HL-60 (cell line): Measurements from ENCODE around the gene SHKBP1.
"Not testable (repeated sequence)": the region's sequence is repeated elsewhere in the genome, so short reads cannot be mapped to it uniquely, and the experiment has no call there.

Source experiments
- DNase-seq, 2 experiments: peaks; one replicate each; pipeline ENCODE4 v3.0.0-alpha.2; 2010 to 2020; ENCODE audit warnings: low read depth in 1 of 2, low spot score in 1 of 2
- H3K27ac ChIP-seq: fragments of 250-450 bp; sonication (Bioruptor Pico); replicated peaks from 2 replicates; pipeline ENCODE4 v1.5.1; 2020; ENCODE audit warnings: mild to moderate bottlenecking, moderate library complexity
- H3K27me3 ChIP-seq: fragments of 250-450 bp; sonication (Bioruptor Pico); 2 replicates; pipeline ENCODE4 v1.5.1; 2021; ENCODE audit warnings: mild to moderate bottlenecking, moderate library complexity; ENCODE audit not compliant: insufficient read depth, poor library complexity, severe bottlenecking
- H3K4me3 ChIP-seq: replicated peaks from 2 replicates; pipeline ENCODE4 v1.5.1; 2011; ENCODE audit warnings: mild to moderate bottlenecking, control low read depth, low read length; ENCODE audit not compliant: insufficient read depth
- GABPA ChIP-seq: IDR thresholded peaks from 2 replicates; pipeline ENCODE4 v1.6.1; 2012; ENCODE audit warnings: low read depth
- POLR2AphosphoS5 ChIP-seq: IDR thresholded peaks from 2 replicates; pipeline ENCODE4 v1.6.1; 2012; ENCODE audit warnings: low read depth
- SPI1 ChIP-seq: IDR thresholded peaks from 2 replicates; pipeline ENCODE4 v1.6.1; 2012; ENCODE audit warnings: low read depth, mild to moderate bottlenecking, borderline replicate concordance
- TF ChIP-seq, protein P1 (sequence below): IDR thresholded peaks from 2 replicates; pipeline ENCODE4 v1.6.1; 2012; ENCODE audit warnings: low read depth; ENCODE audit not compliant: insufficient replicate concordance
- TF ChIP-seq, protein P2 (sequence below): IDR thresholded peaks from one replicate; pipeline ENCODE4 v1.5.1; 2011; ENCODE audit warnings: low read length, control low read depth, inconsistent platforms; ENCODE audit not compliant: insufficient read depth

The SHKBP1 gene

DNA sequence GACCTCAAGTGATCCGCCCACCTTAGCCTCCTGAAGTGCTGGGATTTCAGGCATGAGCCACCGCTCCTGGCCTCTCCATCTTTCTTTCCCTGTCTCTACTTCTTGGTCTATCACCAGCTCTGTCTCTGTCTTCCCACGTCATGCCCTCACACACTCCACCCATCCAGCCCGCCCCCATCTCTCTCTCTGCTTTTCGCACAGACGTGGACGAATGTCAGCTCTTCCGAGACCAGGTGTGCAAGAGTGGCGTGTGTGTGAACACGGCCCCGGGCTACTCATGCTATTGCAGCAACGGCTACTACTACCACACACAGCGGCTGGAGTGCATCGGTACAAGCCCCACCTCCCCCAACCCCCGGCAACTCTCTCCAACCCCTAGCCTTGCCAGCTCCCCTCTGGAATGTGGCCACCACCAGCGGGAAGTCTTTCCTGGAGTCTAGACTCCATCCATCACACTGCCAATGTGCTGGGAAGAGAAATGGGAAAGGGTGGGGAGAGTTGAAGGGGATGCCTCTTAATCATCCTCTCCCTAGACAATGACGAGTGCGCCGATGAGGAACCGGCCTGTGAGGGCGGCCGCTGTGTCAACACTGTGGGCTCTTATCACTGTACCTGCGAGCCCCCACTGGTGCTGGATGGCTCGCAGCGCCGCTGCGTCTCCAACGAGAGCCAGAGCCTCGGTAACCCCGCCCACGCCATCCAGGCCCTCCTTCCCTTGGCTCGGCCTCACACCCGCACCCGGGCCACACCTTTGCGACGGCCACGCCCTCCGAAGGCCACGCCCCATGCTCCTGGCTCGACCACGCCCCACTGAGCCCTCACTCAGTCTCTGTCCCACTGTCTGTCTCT is 47.0 kb downstream of the SHKBP1 start:
- Histone ChIP-seq H3K27me3 (no peaks in the 10 kb centered on the region), H3K4me3 (no peak overlapping the region), H3K27ac (no peak overlapping the region)
- TF ChIP-seq, protein P1, sequence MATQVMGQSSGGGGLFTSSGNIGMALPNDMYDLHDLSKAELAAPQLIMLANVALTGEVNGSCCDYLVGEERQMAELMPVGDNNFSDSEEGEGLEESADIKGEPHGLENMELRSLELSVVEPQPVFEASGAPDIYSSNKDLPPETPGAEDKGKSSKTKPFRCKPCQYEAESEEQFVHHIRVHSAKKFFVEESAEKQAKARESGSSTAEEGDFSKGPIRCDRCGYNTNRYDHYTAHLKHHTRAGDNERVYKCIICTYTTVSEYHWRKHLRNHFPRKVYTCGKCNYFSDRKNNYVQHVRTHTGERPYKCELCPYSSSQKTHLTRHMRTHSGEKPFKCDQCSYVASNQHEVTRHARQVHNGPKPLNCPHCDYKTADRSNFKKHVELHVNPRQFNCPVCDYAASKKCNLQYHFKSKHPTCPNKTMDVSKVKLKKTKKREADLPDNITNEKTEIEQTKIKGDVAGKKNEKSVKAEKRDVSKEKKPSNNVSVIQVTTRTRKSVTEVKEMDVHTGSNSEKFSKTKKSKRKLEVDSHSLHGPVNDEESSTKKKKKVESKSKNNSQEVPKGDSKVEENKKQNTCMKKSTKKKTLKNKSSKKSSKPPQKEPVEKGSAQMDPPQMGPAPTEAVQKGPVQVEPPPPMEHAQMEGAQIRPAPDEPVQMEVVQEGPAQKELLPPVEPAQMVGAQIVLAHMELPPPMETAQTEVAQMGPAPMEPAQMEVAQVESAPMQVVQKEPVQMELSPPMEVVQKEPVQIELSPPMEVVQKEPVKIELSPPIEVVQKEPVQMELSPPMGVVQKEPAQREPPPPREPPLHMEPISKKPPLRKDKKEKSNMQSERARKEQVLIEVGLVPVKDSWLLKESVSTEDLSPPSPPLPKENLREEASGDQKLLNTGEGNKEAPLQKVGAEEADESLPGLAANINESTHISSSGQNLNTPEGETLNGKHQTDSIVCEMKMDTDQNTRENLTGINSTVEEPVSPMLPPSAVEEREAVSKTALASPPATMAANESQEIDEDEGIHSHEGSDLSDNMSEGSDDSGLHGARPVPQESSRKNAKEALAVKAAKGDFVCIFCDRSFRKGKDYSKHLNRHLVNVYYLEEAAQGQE: no peak
- TF ChIP-seq SPI1: no peak
- no peak for TF ChIP-seq POLR2AphosphoS5
- TF ChIP-seq GABPA: no peak
- TF ChIP-seq, protein P2, sequence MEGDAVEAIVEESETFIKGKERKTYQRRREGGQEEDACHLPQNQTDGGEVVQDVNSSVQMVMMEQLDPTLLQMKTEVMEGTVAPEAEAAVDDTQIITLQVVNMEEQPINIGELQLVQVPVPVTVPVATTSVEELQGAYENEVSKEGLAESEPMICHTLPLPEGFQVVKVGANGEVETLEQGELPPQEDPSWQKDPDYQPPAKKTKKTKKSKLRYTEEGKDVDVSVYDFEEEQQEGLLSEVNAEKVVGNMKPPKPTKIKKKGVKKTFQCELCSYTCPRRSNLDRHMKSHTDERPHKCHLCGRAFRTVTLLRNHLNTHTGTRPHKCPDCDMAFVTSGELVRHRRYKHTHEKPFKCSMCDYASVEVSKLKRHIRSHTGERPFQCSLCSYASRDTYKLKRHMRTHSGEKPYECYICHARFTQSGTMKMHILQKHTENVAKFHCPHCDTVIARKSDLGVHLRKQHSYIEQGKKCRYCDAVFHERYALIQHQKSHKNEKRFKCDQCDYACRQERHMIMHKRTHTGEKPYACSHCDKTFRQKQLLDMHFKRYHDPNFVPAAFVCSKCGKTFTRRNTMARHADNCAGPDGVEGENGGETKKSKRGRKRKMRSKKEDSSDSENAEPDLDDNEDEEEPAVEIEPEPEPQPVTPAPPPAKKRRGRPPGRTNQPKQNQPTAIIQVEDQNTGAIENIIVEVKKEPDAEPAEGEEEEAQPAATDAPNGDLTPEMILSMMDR: no peak
- DNase-seq: no peak

DNA sequence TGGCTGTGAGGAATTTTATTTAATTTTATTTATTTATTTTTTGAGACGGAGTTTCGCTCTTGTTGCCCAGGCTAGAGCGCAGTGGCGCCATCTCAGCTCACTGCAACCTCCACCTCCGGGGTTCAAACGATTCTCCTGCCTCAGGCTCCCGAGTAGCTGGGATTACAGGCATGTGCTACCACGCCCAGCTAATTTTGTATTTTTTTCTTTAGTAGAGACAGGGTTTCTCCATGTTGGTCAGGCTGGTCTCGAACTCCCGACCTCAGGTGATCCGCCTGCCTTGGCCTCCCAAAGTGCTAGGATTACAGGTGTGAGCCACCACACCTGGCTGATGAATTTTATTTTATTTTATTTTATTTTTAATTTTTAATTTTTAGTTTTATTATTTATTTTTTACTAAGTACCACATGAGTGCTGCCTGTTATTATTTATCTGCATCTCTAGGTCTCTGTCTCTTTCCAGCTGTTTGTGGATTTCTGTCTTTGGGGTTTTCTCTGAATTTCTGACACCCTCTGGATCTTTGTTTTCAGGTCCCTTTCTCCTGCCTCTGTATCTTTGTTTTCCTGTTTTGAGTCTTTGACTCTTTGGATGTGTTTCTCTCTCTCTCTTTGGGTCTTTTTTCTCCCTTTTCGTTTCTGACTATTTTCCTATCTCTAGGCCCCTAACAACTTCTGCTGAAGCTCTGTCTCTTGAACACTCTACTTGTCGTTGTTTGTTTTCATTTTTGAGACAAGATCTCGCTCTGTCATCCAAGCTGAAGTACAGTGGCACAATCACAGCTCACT is 47.9 kb downstream of the SHKBP1 start:
- H3K27ac ChIP-seq, DNase-seq, H3K27me3 ChIP-seq, H3K4me3 ChIP-seq: not testable (repeated sequence)

DNA sequence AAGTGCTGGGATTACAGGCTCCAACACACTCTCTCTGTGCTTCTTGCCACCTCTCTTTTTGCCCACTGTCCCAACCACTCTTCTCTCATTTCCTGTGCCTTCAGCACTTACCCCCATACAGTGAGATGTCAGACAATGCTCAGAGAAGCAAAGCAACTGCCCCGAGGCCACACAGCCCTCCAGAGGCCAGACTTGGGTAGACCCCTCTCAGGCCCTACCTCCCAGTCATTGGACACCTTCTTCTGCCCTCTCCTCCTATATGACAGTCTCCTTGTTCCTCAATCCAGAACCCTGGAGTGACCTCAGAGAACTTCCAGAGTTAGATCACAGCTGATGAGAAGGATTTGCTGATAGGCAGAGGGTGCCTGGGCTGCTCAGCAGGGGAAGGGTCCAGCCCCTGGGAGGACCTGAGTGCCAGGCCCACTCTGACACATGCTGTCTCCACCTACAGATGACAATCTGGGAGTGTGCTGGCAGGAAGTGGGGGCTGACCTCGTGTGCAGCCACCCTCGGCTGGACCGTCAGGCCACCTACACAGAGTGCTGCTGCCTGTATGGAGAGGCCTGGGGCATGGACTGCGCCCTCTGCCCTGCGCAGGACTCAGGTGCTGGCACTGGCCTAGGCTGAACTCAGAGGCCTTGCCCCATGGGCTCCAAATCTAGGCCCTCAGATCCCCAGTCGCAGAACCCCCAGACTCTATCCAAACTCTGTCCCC is 48.9 kb downstream of the SHKBP1 start:
- DNase-seq: no peak
- no peak overlapping the region for H3K27ac ChIP-seq
- TF ChIP-seq GABPA: no peak
- TF ChIP-seq, protein P2: no peak

DNA sequence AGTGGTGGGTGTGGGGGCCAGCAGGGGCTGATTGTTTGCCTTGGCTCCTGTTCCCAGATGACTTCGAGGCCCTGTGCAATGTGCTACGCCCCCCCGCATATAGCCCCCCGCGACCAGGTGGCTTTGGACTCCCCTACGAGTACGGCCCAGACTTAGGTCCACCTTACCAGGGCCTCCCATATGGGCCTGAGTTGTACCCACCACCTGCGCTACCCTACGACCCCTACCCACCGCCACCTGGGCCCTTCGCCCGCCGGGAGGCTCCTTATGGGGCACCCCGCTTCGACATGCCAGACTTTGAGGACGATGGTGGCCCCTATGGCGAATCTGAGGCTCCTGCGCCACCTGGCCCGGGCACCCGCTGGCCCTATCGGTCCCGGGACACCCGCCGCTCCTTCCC is 50.2 kb downstream of the SHKBP1 start:
- Histone ChIP-seq H3K4me3 (no peak overlapping the region), H3K27ac (no peak overlapping the region), H3K27me3 (no peaks in the 10 kb centered on the region)
- TF ChIP-seq SPI1: no peak
- TF ChIP-seq GABPA: no peak
- TF ChIP-seq, protein P1: no peak
- no peak for TF ChIP-seq POLR2AphosphoS5
- TF ChIP-seq, protein P2: no peak
- DNase-seq: no peak

More for the DNA sequence above, 48.9 kb downstream of the SHKBP1 start:
- Histone ChIP-seq H3K27me3 (no peaks in the 10 kb centered on the region), H3K4me3 (no peak overlapping the region)
